ENCODE measurements around the gene STK38L. TPM values are rescaled to one million over a fixed set of nuclear protein-coding genes. Genes with fewer than 3 reads are reported as not detected.

Gene STK38L
- total and polyA plus RNA-seq, 10 of the 15 experiments (the other 5 are each of a cell fraction or from before 2014, with no cell fraction given), result 43.0 to 154 (median 115) TPM

GRCh38 chr12:27274706-27275105 lies 30.6 kb downstream of the STK38L start:
- Histone ChIP-seq H4K20me1 (ENCODE audit: control insufficient read depth, insufficient read depth) (no peaks in the 10 kb centered on the region), H3K36me3 (ENCODE audit: control insufficient read depth in 2 of 2, insufficient read depth in 2 of 2, low read length in 1 of 2) (peaks cover 0 to 17% of the 10 kb centered on the region in 2 experiments; a peak in 2 of 4 replicates), H3K4me1 (ENCODE audit: control insufficient read depth, insufficient read depth, low read length) (peaks cover 29% of the 10 kb centered on the region), H3K4me3 (no peak overlapping the region), H3K79me2 (ENCODE audit: control insufficient read depth, insufficient read depth, low read length) (peaks cover 93% of the 10 kb centered on the region), H2AFZ (ENCODE audit: control insufficient read depth, low read depth, low read length) (no peak overlapping the region), H3K27me3 (replicated peaks in 1 of 2; ENCODE audit: control insufficient read depth in 2 of 2, insufficient read depth in 2 of 2, low read length in 1 of 2) (no peaks in the 10 kb centered on the region), H3K27ac (ENCODE audit: control insufficient read depth, insufficient read depth) (no peak overlapping the region), H3K4me2 (ENCODE audit: control insufficient read depth, insufficient read depth) (no peak overlapping the region), H3K9ac (ENCODE audit: control insufficient read depth, insufficient read depth, low read length) (no peak overlapping the region), H3K9me3 (replicated peaks; ENCODE audit: control insufficient read depth, insufficient read depth, low read length) (no peaks in the 10 kb centered on the region; the same call in 1 of the 3 replicates)
- BruUV-seq (replicated peaks), result no TSS peak
- CTCF ChIA-PET, result interaction anchor here (0.6 to 1.0 kb wide), 2 partner anchors 11 to 29 kb away, joined by 3 read pairs; no protein-coding TSS in a partner anchor
- in situ Hi-C loops (cut with MboI), result no loop called here
- 76% methylated on average over 2 of the region's 2 CpGs for WGBS (ENCODE audit: insufficient coverage, insufficient replicate concordance, low lambda C conversion rate, missing lambda C conversion rate)
- RAD21 ChIA-PET (ENCODE audit: unreplicated experiment), result no interaction called here
- POLR2A ChIA-PET, result interaction anchor here (0.6 to 1.7 kb wide), 5 partner anchors 10 to 50 kb away, joined by 4 to 15 read pairs (median 5); no protein-coding TSS in a partner anchor
- FAIRE-seq (no peak), DNase-seq (ENCODE audit: low read depth, low spot score) (no peak), ATAC-seq (no peak)
- SMC1A ChIA-PET (ENCODE audit: uncharacterized antibody, unreplicated experiment), result interaction anchor here (1.5 to 3.9 kb wide), 2 partner anchors 10 to 22 kb away, joined by 7 to 19 read pairs; no protein-coding TSS in a partner anchor
- intact Hi-C loops (cut with micrococcal nuclease; ENCODE audit: unreplicated experiment), result no loop called here
- TF ChIP-seq ELK1 (IDR thresholded peaks at IDR 0.05; ENCODE audit: low read depth, low read length) (no peak), HDAC6 (IDR thresholded peaks at IDR 0.05; ENCODE audit: unreplicated experiment) (no peak), CBX5 (IDR thresholded peaks at IDR 0.05; ENCODE audit: low read depth) (no peak), POLR2A (IDR thresholded peaks at IDR 0.05; ENCODE audit: low read depth, low read length) (no peak), ZNF622 (IDR thresholded peaks at IDR 0.05) (no peak), SREBF2 (IDR thresholded peaks at IDR 0.05; ENCODE audit: low read length) (no peak), POU2F2 (IDR thresholded peaks at IDR 0.05; ENCODE audit: borderline replicate concordance, low read depth, low read length) (no peak), TARDBP (IDR thresholded peaks at IDR 0.05; ENCODE audit: borderline replicate concordance) (no peak), FOS (IDR thresholded peaks at IDR 0.05; ENCODE audit: borderline replicate concordance, extremely low read depth, insufficient read length) (no peak), TAF1 (IDR thresholded peaks at IDR 0.05; ENCODE audit: borderline replicate concordance, low read depth, low read length) (no peak), STAT3 (IDR thresholded peaks at IDR 0.05; ENCODE audit: low read depth, low read length) (no peak), ZBTB11 (CRISPR knock-in tag; IDR thresholded peaks at IDR 0.05) (no peak), RAD51 (IDR thresholded peaks at IDR 0.05) (no peak), NR2C1 (IDR thresholded peaks at IDR 0.05) (no peak), ZSCAN29 (IDR thresholded peaks at IDR 0.05) (no peak), BACH1 (IDR thresholded peaks at IDR 0.05; ENCODE audit: borderline replicate concordance) (no peak), NFYA (IDR thresholded peaks at IDR 0.05; ENCODE audit: borderline replicate concordance, low read depth, low read length) (no peak), BRCA1 (IDR thresholded peaks at IDR 0.05; ENCODE audit: low read depth, low read length) (no peak), JUNB (IDR thresholded peaks at IDR 0.05) (no peak)
- TF ChIP-seq, protein P1, sequence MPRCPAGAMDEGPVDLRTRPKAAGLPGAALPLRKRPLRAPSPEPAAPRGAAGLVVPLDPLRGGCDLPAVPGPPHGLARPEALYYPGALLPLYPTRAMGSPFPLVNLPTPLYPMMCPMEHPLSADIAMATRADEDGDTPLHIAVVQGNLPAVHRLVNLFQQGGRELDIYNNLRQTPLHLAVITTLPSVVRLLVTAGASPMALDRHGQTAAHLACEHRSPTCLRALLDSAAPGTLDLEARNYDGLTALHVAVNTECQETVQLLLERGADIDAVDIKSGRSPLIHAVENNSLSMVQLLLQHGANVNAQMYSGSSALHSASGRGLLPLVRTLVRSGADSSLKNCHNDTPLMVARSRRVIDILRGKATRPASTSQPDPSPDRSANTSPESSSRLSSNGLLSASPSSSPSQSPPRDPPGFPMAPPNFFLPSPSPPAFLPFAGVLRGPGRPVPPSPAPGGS (IDR thresholded peaks at IDR 0.05; ENCODE audit: borderline replicate concordance, insufficient read depth, low read depth, low read length, poor library complexity, severe bottlenecking), result no peak

All from GM12878 (cell line).